Measurements from ENCODE around the gene DHX57.
A peak's percentile ranks its signal among the peaks of the same experiment; 100 is the strongest.

Gene DHX57

GRCh38 chr2:38748943-38749804, 126.6 kb downstream of the DHX57 start:
- H3K79me2 ChIP-seq (ENCODE audit: control insufficient read depth, low read length), result peaks cover 78% of the 10 kb centered on the region
- H3K4me2 ChIP-seq (ENCODE audit: low read length), result peak overlapping the region; percentile 90
- H3K36me3 ChIP-seq (ENCODE audit: control insufficient read depth, low read length), result peaks cover 70% of the 10 kb centered on the region
- H3K9me2 ChIP-seq (replicated peaks; ENCODE audit: control insufficient read depth, low read length), result no peaks in the 10 kb centered on the region
- no peaks in the 10 kb centered on the region for H3K27me3 ChIP-seq (ENCODE audit: control insufficient read depth, low read length)
- H3K4me3 ChIP-seq (ENCODE audit: low read length), result peak overlapping the region; percentile 99
- peak overlapping the region; percentile 88 for H3K27ac ChIP-seq (ENCODE audit: low read depth, low read length)
- H4K20me1 ChIP-seq (ENCODE audit: control insufficient read depth, insufficient read depth, low read depth, low read length), result peaks cover 40% of the 10 kb centered on the region
- H3K9me3 ChIP-seq (ENCODE audit: control insufficient read depth, insufficient read depth, low read length), result no peaks in the 10 kb centered on the region
- peaks cover 58% of the 10 kb centered on the region for H3F3A ChIP-seq (ENCODE audit: control insufficient read depth, insufficient read depth)
- TF ChIP-seq EZH2phosphoT487 (IDR thresholded peaks at IDR 0.05; ENCODE audit: borderline replicate concordance, low read length), result no peak
- H3K4me1 ChIP-seq (ENCODE audit: control insufficient read depth, low read length), result peaks cover 43% of the 10 kb centered on the region

DNA sequence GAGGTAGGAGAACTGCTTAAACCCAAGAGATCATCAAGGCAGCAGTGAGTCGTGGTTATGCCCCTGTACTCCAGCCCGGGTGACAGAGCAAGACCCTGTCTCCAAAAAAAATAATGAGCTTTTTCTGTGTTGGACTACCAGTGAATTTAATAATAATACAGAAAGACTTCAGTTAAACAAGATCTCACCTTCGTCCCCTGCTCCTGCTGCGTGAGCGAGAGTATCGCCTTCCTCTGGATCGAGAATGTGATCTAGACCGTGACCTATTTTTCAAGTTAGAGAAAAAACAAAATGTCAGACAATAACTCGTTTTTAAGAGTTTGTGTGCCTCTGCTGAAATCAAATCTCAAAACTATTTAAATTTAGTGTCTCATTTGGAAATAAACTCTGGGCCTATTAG, 127.3 kb downstream of the DHX57 start:
- H3K4me1 ChIP-seq (ENCODE audit: control insufficient read depth, low read length), result peaks cover 35% of the 10 kb centered on the region
- H3K79me2 ChIP-seq (ENCODE audit: control insufficient read depth, low read length), result peaks cover 86% of the 10 kb centered on the region
- H3K36me3 ChIP-seq (ENCODE audit: control insufficient read depth, low read length), result peaks cover 77% of the 10 kb centered on the region
- peaks cover 66% of the 10 kb centered on the region for H3F3A ChIP-seq (ENCODE audit: control insufficient read depth, insufficient read depth)
- H3K9me3 ChIP-seq (ENCODE audit: control insufficient read depth, insufficient read depth, low read length), result no peaks in the 10 kb centered on the region
- H3K9me2 ChIP-seq (replicated peaks; ENCODE audit: control insufficient read depth, low read length), result no peaks in the 10 kb centered on the region
- peaks cover 45% of the 10 kb centered on the region for H4K20me1 ChIP-seq (ENCODE audit: control insufficient read depth, insufficient read depth, low read depth, low read length)
- peak overlapping the region; percentile 90 for H3K4me2 ChIP-seq (ENCODE audit: low read length)
- H3K27ac ChIP-seq (ENCODE audit: low read depth, low read length), result no peak overlapping the region
- no peaks in the 10 kb centered on the region for H3K27me3 ChIP-seq (ENCODE audit: control insufficient read depth, low read length)
- TF ChIP-seq EZH2phosphoT487 (IDR thresholded peaks at IDR 0.05; ENCODE audit: borderline replicate concordance, low read length) (no peak), CTCF (IDR thresholded peaks at IDR 0.05; ENCODE audit: low read depth, low read length, poor library complexity, severe bottlenecking) (no peak)
- peak overlapping the region; percentile 99 for H3K4me3 ChIP-seq (ENCODE audit: low read length)

- Histone ChIP-seq H3K27ac (ENCODE audit: low read depth, low read length) (no peak overlapping the region), H3K4me2 (ENCODE audit: low read length) (peak overlapping the region; percentile 90), H3K36me3 (ENCODE audit: control insufficient read depth, low read length) (peaks cover 83% of the 10 kb centered on the region), H3K4me3 (ENCODE audit: low read length) (peak overlapping the region; percentile 29), H4K20me1 (ENCODE audit: control insufficient read depth, insufficient read depth, low read depth, low read length) (peaks cover 47% of the 10 kb centered on the region), H3K79me2 (ENCODE audit: control insufficient read depth, low read length) (peaks cover 89% of the 10 kb centered on the region), H3K27me3 (ENCODE audit: control insufficient read depth, low read length) (no peaks in the 10 kb centered on the region), H3K9me3 (ENCODE audit: control insufficient read depth, insufficient read depth, low read length) (no peaks in the 10 kb centered on the region), H3K9me2 (replicated peaks; ENCODE audit: control insufficient read depth, low read length) (no peaks in the 10 kb centered on the region), H3K4me1 (ENCODE audit: control insufficient read depth, low read length) (peaks cover 35% of the 10 kb centered on the region), H3F3A (ENCODE audit: control insufficient read depth, insufficient read depth) (peaks cover 72% of the 10 kb centered on the region)
- no peak for TF ChIP-seq EZH2phosphoT487 (IDR thresholded peaks at IDR 0.05; ENCODE audit: borderline replicate concordance, low read length)
- TF ChIP-seq CTCF (IDR thresholded peaks at IDR 0.05; ENCODE audit: low read depth, low read length, poor library complexity, severe bottlenecking), result no peak
Measured at GRCh38 chr2:38747819-38748218, 127.9 kb downstream of the DHX57 start.
